ENCODE data around the gene LRP2BP.
A peak's percentile ranks its signal among the peaks of the same experiment; 100 is the strongest.

The LRP2BP gene

DNA sequence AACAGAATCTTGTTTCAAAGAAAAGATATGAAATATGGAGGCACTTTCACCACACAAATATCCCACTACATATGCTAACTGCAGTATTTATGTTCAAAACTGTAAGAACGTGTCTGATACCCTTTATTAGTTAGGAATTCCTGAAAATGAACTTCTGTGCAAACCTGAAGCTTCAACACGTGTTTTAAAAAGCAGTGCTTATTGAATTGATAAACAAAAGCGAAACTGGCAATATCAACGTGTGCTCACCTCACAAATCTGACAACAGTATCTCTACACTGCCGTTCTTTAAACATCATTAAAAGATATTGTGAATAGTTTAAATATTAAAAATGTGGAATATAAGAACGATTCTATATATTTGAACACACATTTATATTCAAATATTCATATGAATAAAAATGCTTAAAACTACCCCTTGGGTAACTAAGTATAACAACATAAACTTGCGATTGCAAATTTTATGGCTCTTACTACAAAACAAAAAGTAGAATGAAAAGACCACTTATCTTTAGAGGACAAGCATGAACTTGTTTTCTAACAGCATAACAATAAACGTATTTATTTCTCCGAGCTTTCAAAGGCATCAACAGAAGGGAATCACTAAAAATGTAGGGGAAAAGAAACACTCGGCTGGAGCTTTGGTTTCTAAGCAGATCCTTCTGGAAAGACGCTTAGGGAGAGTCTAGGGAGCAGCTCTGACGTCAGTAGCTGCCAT lies at the start of gene LRP2BP:
Gene LRP2BP, minus strand, starts transcription at position 687 of the 718 bp plus-strand sequence. CDS start 17,738 bp downstream, outside the sequence.
- no peak for DNase-seq

- DNase-seq: no peak
Observed at GRCh38 chr4:185445209-185445608, 49.5 kb upstream of the LRP2BP start.

- DNase-seq: no peak
Observed at GRCh38 chr4:185441479-185441878, 45.8 kb upstream of the LRP2BP start.

GRCh38 chr4:185437809-185438208 lies 42.1 kb upstream of the LRP2BP start:
- DNase-seq: no peak

GRCh38 chr4:185435466-185435865 lies 39.7 kb upstream of the LRP2BP start:
- no peak for DNase-seq

DNA sequence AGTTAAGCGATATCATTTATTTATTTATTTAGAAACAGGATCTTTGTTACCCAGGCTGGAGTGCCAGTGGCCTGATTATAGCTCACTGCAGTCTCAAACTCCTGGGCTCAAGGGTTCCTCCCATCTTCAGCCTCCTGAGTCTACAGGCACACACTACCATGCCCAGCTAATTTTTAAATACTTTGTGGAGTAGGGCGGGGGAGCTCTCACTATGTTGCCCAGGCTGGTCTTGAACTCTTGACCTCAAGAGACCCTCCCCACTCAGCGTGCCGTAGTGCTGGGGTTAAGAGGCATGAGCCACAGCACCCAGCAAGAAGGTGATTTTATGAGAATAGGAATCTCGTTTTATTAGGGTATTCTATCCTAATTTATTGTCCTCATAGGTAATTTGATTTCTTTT lies 33.9 kb upstream of the LRP2BP start:
- DNase-seq: no peak

DNA sequence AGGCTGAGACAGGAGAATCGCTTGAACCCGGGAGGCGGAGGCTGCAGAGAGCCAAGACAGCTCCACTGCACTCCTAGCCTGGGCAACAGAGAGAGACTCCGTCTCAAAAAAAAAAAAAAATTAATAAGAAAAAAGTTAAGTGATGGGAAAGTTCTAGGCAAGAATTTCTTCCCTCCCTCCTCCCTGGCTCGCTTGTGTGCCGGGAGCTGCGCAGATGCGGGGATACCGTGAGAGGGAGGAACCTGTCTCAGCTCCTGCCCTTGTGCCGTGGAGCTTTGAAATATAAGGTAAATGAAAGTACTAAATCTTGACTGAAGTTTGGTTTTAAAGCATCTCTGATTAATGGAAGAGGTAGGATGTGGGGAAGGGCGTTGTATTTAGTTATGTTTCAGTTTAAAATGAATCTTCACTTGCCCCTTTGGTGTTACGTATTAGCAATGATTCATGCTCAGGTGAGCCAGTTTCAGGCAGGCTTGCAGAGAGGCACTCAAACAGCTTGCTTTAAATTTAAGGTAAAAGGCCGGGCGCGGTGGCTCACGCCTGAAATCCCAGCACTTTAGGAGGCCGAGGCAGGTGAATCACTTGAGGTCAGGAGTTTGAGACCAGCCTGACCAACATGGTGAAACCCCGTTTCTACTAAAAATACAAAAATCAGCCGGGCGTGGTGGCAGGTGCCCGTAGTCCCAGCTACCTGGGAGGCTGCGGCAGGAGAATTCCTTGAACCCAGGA lies 31.4 kb upstream of the LRP2BP start:
- DNase-seq: no peak

DNA sequence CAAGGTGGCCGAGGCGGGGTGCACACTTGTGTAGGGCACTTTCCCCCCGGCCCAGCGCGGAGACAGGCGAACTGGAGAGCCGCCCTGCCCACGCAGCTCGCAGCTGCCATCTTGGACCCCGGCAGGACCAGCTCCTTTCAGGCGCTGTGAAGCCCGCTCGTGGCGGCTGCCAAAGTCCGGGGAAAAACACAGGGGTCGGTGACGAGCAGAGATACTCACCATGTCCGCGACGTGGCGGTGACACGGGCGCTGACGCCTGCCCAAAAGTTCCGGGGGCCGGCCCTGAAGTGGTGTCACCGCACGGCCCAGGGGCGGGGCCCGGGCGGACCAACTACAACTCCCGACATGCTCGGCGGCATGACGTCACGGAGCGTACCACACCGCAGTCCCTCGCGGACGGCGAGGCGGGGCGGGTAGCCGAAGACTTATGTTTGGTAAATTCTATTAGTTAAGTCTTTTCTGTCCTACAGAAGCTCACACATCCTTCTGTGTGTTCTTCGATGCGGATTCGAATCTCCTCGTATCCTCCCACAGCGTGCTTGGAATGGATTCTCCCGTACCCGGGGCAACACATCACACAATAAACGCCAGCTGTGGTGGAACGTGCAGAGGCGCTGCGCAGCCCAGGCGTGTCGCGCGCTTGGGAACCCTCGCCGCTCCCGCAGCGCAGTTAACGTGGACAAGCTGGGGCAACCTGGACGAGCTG lies 30.1 kb upstream of the LRP2BP start, which contains the start of gene UFSP2:
Gene UFSP2, minus strand, starts transcription at position 318 of the 706 bp plus-strand sequence. Its CDS starts 96 bp downstream, at position 222.
- DNase-seq: peak; percentile 89

DNA sequence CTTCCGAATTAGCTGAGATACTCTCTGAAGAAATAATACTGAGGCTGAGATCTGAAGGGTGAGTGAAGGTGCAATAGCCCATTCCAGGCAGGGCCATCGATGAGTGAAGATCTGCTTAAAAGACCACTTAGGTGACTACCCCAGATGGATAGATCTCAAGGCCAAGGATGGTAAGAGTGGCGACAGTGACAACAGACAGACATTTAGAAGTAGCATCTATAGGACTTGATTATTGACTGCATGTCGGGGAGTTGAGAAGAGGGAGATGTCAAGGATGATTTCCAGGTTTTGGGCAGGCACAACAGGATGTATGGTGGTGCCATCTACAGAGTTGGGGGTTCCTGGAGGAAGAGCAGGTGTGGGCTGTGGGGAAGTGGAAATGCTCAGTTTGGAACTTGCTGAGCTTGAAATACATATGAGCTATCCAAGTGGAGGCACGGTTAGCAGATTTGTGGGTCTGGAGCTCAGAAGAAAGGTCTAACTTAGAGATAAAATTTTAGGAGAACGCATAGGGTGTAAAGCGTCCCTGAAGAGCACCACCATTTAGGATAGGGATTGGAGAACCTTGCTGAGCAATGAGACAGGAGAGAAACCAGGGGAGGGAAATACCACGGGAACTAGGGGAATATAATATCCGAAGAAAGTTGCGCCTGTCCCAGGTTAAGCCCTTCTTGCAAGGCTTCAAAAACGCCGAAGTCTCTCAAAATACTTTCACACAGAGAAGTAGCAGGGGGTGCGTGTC lies 29.4 kb upstream of the LRP2BP start:
- DNase-seq: no peak

DNA sequence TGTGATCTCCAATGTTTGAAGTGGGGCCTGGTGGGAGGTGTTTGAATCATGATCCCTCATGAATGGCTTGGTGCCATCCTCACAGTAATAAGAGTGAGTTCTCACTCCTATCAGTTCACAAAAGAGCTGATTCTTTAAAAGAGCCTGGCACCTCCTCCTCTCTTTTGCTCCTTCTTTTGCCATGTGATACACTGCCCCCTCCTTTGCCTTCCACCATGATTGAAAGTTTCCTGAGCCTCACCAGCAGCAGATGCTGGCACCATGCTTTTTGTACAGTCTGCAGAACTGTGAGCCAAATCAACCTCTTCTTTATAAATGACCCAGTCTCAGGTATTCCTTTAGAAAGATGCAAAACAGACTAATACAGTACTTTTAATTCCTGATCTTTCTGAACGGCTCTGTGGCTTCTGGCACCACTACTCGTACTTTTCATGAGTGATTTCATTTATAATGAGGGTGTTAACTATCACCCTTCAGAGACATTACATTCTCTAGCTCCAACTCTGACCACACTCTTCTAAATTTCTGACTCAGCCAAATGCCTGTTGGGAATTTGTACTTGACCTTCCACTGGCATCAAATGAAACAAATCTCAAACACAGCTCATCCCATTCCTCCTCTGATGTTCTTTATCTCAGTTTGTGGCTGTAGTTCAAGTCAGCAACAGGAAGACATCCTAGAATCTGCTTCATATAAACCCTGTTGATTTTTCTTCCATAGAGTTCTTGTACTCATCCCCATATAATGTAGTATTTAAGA lies 25.8 kb upstream of the LRP2BP start:
- no peak for DNase-seq

- no peak for DNase-seq
Observed at GRCh38 chr4:185416955-185417354, 21.2 kb upstream of the LRP2BP start.

DNA sequence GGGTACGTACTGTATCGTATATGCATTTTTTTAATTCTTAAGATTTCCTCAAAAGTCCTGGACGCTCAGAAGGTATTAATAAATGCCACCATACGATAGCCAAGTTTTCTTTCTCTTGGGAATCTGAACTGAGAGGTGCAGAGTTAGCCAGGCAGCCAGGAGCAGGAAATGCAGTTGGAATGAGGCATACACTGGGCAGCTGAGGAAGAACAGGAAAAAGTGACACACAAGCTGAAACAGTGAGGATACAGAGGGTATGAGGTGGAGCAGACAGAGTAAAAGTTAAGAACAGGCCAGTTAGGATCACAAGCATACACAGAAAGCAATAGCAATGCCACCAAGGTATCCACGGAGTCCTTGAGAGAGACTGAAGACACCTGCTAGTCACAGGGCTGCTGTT lies 16.7 kb upstream of the LRP2BP start:
- DNase-seq: no peak

- no peak for DNase-seq
Observed at GRCh38 chr4:185411849-185412248, 16.1 kb upstream of the LRP2BP start.

GRCh38 chr4:185408432-185408831 lies 12.7 kb upstream of the LRP2BP start:
- DNase-seq: no peak

DNA sequence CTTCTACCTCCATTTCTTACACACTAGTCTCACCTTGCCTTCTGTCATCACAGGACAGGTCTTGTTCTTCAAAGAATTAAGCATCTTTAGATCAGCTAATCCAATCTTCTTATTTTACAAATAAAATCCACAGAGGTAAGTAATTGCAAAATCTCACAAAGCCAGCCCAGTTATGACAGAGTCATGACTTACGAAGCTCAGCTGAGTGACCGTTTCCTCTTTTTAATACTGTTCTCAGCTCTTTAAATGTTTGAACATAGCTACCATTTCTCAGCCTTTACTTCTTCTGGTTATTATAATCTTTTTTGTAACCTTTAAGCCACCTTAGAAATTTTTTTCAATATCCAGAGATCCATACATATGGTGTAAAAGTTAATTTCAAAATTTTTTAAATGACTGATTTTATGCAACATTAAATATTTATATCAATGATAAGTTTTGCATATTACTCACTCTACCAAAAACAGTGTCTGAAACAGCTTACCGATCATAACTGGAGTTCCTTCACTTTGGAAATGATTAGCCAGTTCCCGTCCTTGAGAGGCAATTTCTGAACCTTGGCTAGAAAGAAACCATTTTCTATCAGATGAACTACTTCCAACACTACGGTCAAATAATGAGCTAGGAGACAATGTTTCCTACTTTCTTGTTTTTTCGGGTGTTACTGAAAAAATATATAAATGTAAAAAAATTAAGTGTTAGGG lies 9.7 kb upstream of the LRP2BP start:
- DNase-seq: no peak

GRCh38 chr4:185404031-185404430 lies 8.3 kb upstream of the LRP2BP start:
- no peak for DNase-seq

GRCh38 chr4:185399466-185399865 lies 3.7 kb upstream of the LRP2BP start:
- DNase-seq: no peak

- DNase-seq: no peak
Observed at GRCh38 chr4:185398618-185399017, 2.9 kb upstream of the LRP2BP start.

- no peak for DNase-seq
Observed at GRCh38 chr4:185396724-185397385, 1.1 kb upstream of the LRP2BP start, which contains the start of gene ANKRD37. ANKRD37 (plus strand) TSS chr4:185396841; CDS start chr4:185396924, 83 bp downstream.

GRCh38 chr4:185395956-185396723 lies 416 bp upstream of the LRP2BP start:
- DNase-seq: peak; percentile 92

Data from activated gamma-delta T cell treated with Interleukin-2 at 50 U/mL for 16 hours (primary cell).